IMR-90 (cell line): ENCODE measurements around the gene PHKG2. TPM values are rescaled to one million over a fixed set of nuclear protein-coding genes. Genes with fewer than 3 reads are reported as not detected.

Experiments used
- ATAC-seq: fragments of 200-7000 bp; cut with Tn5 transposase; 2 replicates; pipeline ENCODE4 v1.9.1; 2020; ENCODE audit warnings: low read depth, mild to moderate bottlenecking, moderate library complexity
- BruUV-seq: library from RNA; stranded (reverse); fragments of 400-500 nt; replicated peaks from 2 replicates; lab custom pipeline; 2021; lab: Mats Ljungman, UMichigan
- CTCF ChIA-PET: fragments of 300-600 bp; formaldehyde crosslinking; extraction: SDS; loops from one replicate; lab custom pipeline; 2021; ENCODE audit warnings: antibody characterized with exemption; lab: Yijun Ruan, JAX
- POLR2A ChIA-PET: fragments of 300-600 bp; sonication (Branson Sonifier 250); formaldehyde crosslinking; loops from one replicate; lab custom pipeline; 2022; ENCODE audit warnings: antibody characterized with exemption; ENCODE audit not compliant: unreplicated experiment; lab: Charles Lee
- DNase-seq: peaks from one replicate; pipeline ENCODE4 v3.0.0; 2013
- H2AFZ ChIP-seq: replicated peaks from 2 replicates; pipeline ENCODE3; 2013; ENCODE audit warnings: low read length, mild to moderate bottlenecking; ENCODE audit not compliant: poor library complexity
- H2AK5ac ChIP-seq: 2 replicates; pipeline ENCODE4 v1.6.1; 2013; ENCODE audit warnings: low read depth, low read length, inconsistent platforms
- H2AK9ac ChIP-seq: replicated peaks from 2 replicates; pipeline ENCODE3; 2013; ENCODE audit warnings: mild to moderate bottlenecking, low read depth, low read length, moderate library complexity; ENCODE audit not compliant: poor library complexity
- H2BK120ac ChIP-seq: 2 replicates; pipeline ENCODE4 v1.6.1; 2013; ENCODE audit warnings: low read depth, low read length, inconsistent platforms
- H2BK15ac ChIP-seq: 3 replicates; pipeline ENCODE4 v1.6.1; 2013; ENCODE audit warnings: low read depth, low read length, inconsistent platforms
- H2BK20ac ChIP-seq: 2 replicates; pipeline ENCODE4 v1.6.1; 2013; ENCODE audit warnings: low read depth, mild to moderate bottlenecking, inconsistent platforms, low read length, moderate library complexity
- H2BK5ac ChIP-seq: 2 replicates; pipeline ENCODE4 v1.6.1; 2013; ENCODE audit warnings: mild to moderate bottlenecking, low read depth, low read length, inconsistent platforms; ENCODE audit not compliant: poor library complexity, severe bottlenecking
- H3K14ac ChIP-seq: replicated peaks from 2 replicates; pipeline ENCODE4 v1.6.1; 2013; ENCODE audit warnings: low read depth, low read length, inconsistent platforms
- H3K18ac ChIP-seq: 2 replicates; pipeline ENCODE4 v1.6.1; 2013; ENCODE audit warnings: low read depth, low read length, control low read depth
- H3K23ac ChIP-seq: 2 replicates; pipeline ENCODE4 v1.6.1; 2013; ENCODE audit warnings: low read depth, low read length, inconsistent platforms
- H3K27ac ChIP-seq: 2 replicates; pipeline ENCODE4 v1.5.1; 2013; ENCODE audit warnings: mild to moderate bottlenecking, control low read depth, low read length; ENCODE audit not compliant: insufficient read depth
- H3K27me3 ChIP-seq: 2 replicates; pipeline ENCODE4 v1.6.1; 2013; ENCODE audit warnings: low read length; ENCODE audit not compliant: control insufficient read depth, insufficient read depth
- H3K36me3 ChIP-seq: 2 replicates; pipeline ENCODE4 v1.6.1; 2013; ENCODE audit warnings: low read length, mixed read lengths; ENCODE audit not compliant: control insufficient read depth, insufficient read depth
- H3K4ac ChIP-seq: 2 replicates; pipeline ENCODE4 v1.6.1; 2013; ENCODE audit warnings: low read depth, low read length, inconsistent platforms
- H3K4me1 ChIP-seq: 2 replicates; pipeline ENCODE4 v1.6.1; 2013; ENCODE audit warnings: low read length, mixed read lengths; ENCODE audit not compliant: control insufficient read depth, insufficient read depth
- H3K4me2 ChIP-seq: 2 replicates; pipeline ENCODE4 v1.6.1; 2013; ENCODE audit warnings: low read depth, mild to moderate bottlenecking, control low read depth, low read length, moderate library complexity
- H3K4me3 ChIP-seq: 2 replicates; pipeline ENCODE4 v1.5.1; 2013; ENCODE audit warnings: low read depth, mild to moderate bottlenecking, control low read depth, low read length, moderate library complexity; ENCODE audit not compliant: insufficient read depth
- H3K56ac ChIP-seq: 2 replicates; pipeline ENCODE4 v1.6.1; 2013; ENCODE audit warnings: low read length, inconsistent platforms; ENCODE audit not compliant: insufficient read depth; ENCODE audit errors: extremely low read depth
- H3K79me1 ChIP-seq, 2 experiments: 2 replicates each; pipeline ENCODE4 v1.6.1; 2013; ENCODE audit warnings: low read length in 2 of 2, inconsistent platforms in 1 of 2, low read depth in 1 of 2
- H3K9ac ChIP-seq: 2 replicates; pipeline ENCODE4 v1.6.1; 2013; ENCODE audit warnings: low read depth, low read length, control low read depth
- H3K9me1 ChIP-seq: 2 replicates; pipeline ENCODE4 v1.6.1; 2013; ENCODE audit warnings: low read length, inconsistent platforms; ENCODE audit not compliant: insufficient read depth
- H3K9me3 ChIP-seq: 2 replicates; pipeline ENCODE4 v1.6.1; 2013; ENCODE audit warnings: low read length; ENCODE audit not compliant: control insufficient read depth, insufficient read depth
- H4K20me1 ChIP-seq: 2 replicates; pipeline ENCODE4 v1.6.1; 2013; ENCODE audit warnings: low read length, inconsistent platforms; ENCODE audit not compliant: insufficient read depth
- H4K5ac ChIP-seq: 2 replicates; pipeline ENCODE4 v1.6.1; 2013; ENCODE audit warnings: mild to moderate bottlenecking, low read depth, low read length, control low read depth
- H4K8ac ChIP-seq, 2 experiments: 2 replicates each; pipeline ENCODE4 v1.6.1; 2013; ENCODE audit warnings: low read depth in 2 of 2, low read length in 2 of 2, control low read depth in 1 of 2, inconsistent platforms in 1 of 2
- H4K91ac ChIP-seq: 2 replicates; pipeline ENCODE4 v1.6.1; 2013; ENCODE audit warnings: low read depth, low read length, inconsistent platforms; ENCODE audit not compliant: insufficient read depth
- BHLHE40 ChIP-seq: fragments of 150-350 bp; IDR thresholded peaks from 2 replicates; pipeline ENCODE4 v1.6.1; 2016; ENCODE audit warnings: mild to moderate bottlenecking, low read depth, low read length
- CEBPB ChIP-seq: IDR thresholded peaks from 2 replicates; pipeline ENCODE4 v1.6.1; 2012; ENCODE audit warnings: low read depth, low read length, improper control_type of control experiment
- CHD1 ChIP-seq: IDR thresholded peaks from 2 replicates; pipeline ENCODE4 v1.6.1; 2012; ENCODE audit warnings: low read depth, low read length, improper control_type of control experiment
- FOS ChIP-seq: fragments of 150-350 bp; IDR thresholded peaks from 2 replicates; pipeline ENCODE4 v1.6.1; 2016; ENCODE audit warnings: low read depth, low read length
- MAFK ChIP-seq: IDR thresholded peaks from 2 replicates; pipeline ENCODE4 v1.6.1; 2012; ENCODE audit warnings: low read depth, low read length, improper control_type of control experiment
- MAZ ChIP-seq: IDR thresholded peaks from 2 replicates; pipeline ENCODE4 v1.6.1; 2012; ENCODE audit warnings: low read depth, mild to moderate bottlenecking, low read length, improper control_type of control experiment, moderate library complexity, borderline replicate concordance
- MXI1 ChIP-seq: IDR thresholded peaks from 2 replicates; pipeline ENCODE4 v1.6.1; 2012; ENCODE audit warnings: low read depth, mild to moderate bottlenecking, low read length, moderate library complexity, borderline replicate concordance
- NFE2L2 ChIP-seq: fragments of 150-350 bp; IDR thresholded peaks from 2 replicates; pipeline ENCODE4 v1.6.1; 2016; ENCODE audit warnings: low read depth, mild to moderate bottlenecking, low read length
- POLR2A ChIP-seq: IDR thresholded peaks from 2 replicates; pipeline ENCODE4 v1.6.1; 2012; ENCODE audit warnings: mild to moderate bottlenecking, low read depth, low read length
- RAD21 ChIP-seq: IDR thresholded peaks from 2 replicates; pipeline ENCODE4 v1.6.1; 2012; ENCODE audit warnings: low read length, improper control_type of control experiment
- RCOR1 ChIP-seq: IDR thresholded peaks from 2 replicates; pipeline ENCODE4 v1.6.1; 2012; ENCODE audit warnings: mild to moderate bottlenecking, low read length, improper control_type of control experiment; ENCODE audit not compliant: insufficient replicate concordance
- RFX5 ChIP-seq: IDR thresholded peaks from 2 replicates; pipeline ENCODE4 v1.8.0; 2012; ENCODE audit warnings: low read depth, mild to moderate bottlenecking, low read length, moderate library complexity
- SMC3 ChIP-seq: fragments of 150-350 bp; IDR thresholded peaks from 2 replicates; pipeline ENCODE4 v1.6.1; 2016; ENCODE audit warnings: low read depth, mild to moderate bottlenecking, antibody characterized with exemption, low read length, moderate library complexity
- WGBS, 2 experiments: methylation state at CpG; one replicate each; pipeline versions ENCODE4 v1.1.5 to v1.1.7; 2013; ENCODE audit warnings: missing lambda C conversion rate in 2 of 2; ENCODE audit not compliant: insufficient read length in 1 of 2; ENCODE audit errors: extremely low coverage in 2 of 2; 5-methylcytosine and 5-hydroxymethylcytosine counted together
- dilution Hi-C: fragments of 300-500 bp; cut with HindIII; formaldehyde crosslinking; loops from one replicate; pipeline ENCODE4 v1.14.3; 2018; ENCODE audit warnings: low sequenced_read_pairs; ENCODE audit not compliant: unreplicated experiment
- in situ Hi-C: fragments of 300-500 bp; cut with MboI; formaldehyde crosslinking; loops from 3 replicates; pipeline ENCODE4 v1.14.3; 2019; ENCODE audit warnings: low sequenced_read_pairs, inconsistent platforms, mixed read lengths
- intact Hi-C: fragments of 100-400 bp; cut with micrococcal nuclease; formaldehyde crosslinking; loops from 2 replicates; pipeline ENCODE4 v1.10.0; 2022
- polyA plus RNA-seq, 3 experiments: library from polyadenylated mRNA; depleted of rRNA; stranded (reverse); fragments of >200 nt; gene quantifications; 2 replicates each; pipeline ENCODE4 v1.2.3, GENCODE V29; 2012; ENCODE audit warnings: low replicate concordance in 1 of 3
- total RNA-seq: library from RNA; depleted of rRNA; stranded (reverse); fragments of >200 nt; gene quantifications from 2 replicates; pipeline ENCODE4 v1.2.3, GENCODE V29; 2012
- TF ChIP-seq, protein P1 (sequence below): fragments of 150-350 bp; IDR thresholded peaks from 2 replicates; pipeline ENCODE4 v1.6.1; 2017; ENCODE audit warnings: mild to moderate bottlenecking, antibody characterized with exemption, low read length, low read depth
- TF ChIP-seq, protein P2 (sequence below): conservative IDR thresholded peaks from 2 replicates; pipeline ENCODE4 v1.5.1; 2012; ENCODE audit warnings: mild to moderate bottlenecking, low read depth, low read length, improper control_type of control experiment
- TF ChIP-seq, protein P3 (sequence below): fragments of 150-350 bp; IDR thresholded peaks from 2 replicates; pipeline ENCODE4 v1.6.1; 2016; ENCODE audit warnings: low read depth, mild to moderate bottlenecking, low read length, moderate library complexity, borderline replicate concordance

PHKG2 gene
- total and polyA plus RNA-seq, 2 of the 4 experiments (the other 2 are of a cell fraction): 26.0 to 38.9 TPM

DNA sequence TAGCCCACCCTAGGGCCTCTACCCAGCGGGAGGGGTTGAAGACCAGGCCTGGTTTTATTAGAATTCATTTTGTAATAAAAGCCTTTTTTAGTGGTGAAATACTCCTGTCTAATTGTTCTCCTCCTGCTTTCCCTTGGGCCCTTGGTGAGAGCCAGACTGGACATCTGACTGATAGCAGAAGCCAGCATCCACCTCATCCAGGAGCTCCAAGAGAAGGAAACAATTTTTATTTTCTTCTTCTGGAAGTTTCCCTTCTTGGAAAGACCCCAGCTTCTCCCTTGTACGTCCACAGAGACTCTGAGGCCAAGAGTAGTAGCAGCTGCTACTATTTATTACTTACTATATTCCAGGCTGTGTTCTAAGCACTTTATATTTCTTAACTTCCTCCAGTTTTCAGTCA is 4.0 kb upstream of the PHKG2 start:
- CTCF ChIA-PET: no interaction called here

More for the DNA sequence above, 4.0 kb upstream of the PHKG2 start:
- H3K4ac ChIP-seq: no peak overlapping the region
- no peak overlapping the region for H4K5ac ChIP-seq
- TF ChIP-seq FOS: no peak
- TF ChIP-seq BHLHE40: no peak
- TF ChIP-seq, protein P1, sequence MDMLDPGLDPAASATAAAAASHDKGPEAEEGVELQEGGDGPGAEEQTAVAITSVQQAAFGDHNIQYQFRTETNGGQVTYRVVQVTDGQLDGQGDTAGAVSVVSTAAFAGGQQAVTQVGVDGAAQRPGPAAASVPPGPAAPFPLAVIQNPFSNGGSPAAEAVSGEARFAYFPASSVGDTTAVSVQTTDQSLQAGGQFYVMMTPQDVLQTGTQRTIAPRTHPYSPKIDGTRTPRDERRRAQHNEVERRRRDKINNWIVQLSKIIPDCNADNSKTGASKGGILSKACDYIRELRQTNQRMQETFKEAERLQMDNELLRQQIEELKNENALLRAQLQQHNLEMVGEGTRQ: no peak
- TF ChIP-seq SMC3: no peak
- no peak for TF ChIP-seq CHD1
- no peak for TF ChIP-seq MAZ
- no peak for TF ChIP-seq RFX5
- TF ChIP-seq, protein P2, sequence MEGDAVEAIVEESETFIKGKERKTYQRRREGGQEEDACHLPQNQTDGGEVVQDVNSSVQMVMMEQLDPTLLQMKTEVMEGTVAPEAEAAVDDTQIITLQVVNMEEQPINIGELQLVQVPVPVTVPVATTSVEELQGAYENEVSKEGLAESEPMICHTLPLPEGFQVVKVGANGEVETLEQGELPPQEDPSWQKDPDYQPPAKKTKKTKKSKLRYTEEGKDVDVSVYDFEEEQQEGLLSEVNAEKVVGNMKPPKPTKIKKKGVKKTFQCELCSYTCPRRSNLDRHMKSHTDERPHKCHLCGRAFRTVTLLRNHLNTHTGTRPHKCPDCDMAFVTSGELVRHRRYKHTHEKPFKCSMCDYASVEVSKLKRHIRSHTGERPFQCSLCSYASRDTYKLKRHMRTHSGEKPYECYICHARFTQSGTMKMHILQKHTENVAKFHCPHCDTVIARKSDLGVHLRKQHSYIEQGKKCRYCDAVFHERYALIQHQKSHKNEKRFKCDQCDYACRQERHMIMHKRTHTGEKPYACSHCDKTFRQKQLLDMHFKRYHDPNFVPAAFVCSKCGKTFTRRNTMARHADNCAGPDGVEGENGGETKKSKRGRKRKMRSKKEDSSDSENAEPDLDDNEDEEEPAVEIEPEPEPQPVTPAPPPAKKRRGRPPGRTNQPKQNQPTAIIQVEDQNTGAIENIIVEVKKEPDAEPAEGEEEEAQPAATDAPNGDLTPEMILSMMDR: no peak
- no peak for TF ChIP-seq POLR2A
- TF ChIP-seq MAFK: no peak
- TF ChIP-seq, protein P3, sequence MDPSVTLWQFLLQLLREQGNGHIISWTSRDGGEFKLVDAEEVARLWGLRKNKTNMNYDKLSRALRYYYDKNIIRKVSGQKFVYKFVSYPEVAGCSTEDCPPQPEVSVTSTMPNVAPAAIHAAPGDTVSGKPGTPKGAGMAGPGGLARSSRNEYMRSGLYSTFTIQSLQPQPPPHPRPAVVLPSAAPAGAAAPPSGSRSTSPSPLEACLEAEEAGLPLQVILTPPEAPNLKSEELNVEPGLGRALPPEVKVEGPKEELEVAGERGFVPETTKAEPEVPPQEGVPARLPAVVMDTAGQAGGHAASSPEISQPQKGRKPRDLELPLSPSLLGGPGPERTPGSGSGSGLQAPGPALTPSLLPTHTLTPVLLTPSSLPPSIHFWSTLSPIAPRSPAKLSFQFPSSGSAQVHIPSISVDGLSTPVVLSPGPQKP: no peak
- no peak for TF ChIP-seq RAD21
- no peak for TF ChIP-seq CEBPB
- TF ChIP-seq NFE2L2: no peak
- no peak for TF ChIP-seq MXI1
- TF ChIP-seq RCOR1: no peak
- H3K23ac ChIP-seq: no peak overlapping the region
- H3K18ac ChIP-seq: no peak overlapping the region
- peaks cover 12 to 44% of the 10 kb centered on the region in 2 experiments for H3K79me1 ChIP-seq
- dilution Hi-C loops (no loop called here), intact Hi-C loops (no loop called here), in situ Hi-C loops (no loop called here)
- H2BK20ac ChIP-seq: no peak overlapping the region
- no peak overlapping the region for H3K4me2 ChIP-seq
- ATAC-seq: no peak
- WGBS, 2 experiments: no CpG with 5 or more reads among the region's 2 CpGs
- no peak overlapping the region for H2BK15ac ChIP-seq
- H3K56ac ChIP-seq: no peak overlapping the region
- H2AK9ac ChIP-seq: no peak overlapping the region
- H2BK5ac ChIP-seq: no peak overlapping the region
- H4K91ac ChIP-seq: no peak overlapping the region
- peaks cover 14% of the 10 kb centered on the region for H3K4me1 ChIP-seq
- no peak overlapping the region for H3K4me3 ChIP-seq
- peaks cover 19% of the 10 kb centered on the region for H3K9me1 ChIP-seq
- H3K27ac ChIP-seq: no peak overlapping the region
- H3K14ac ChIP-seq: no peak overlapping the region
- H3K9me3 ChIP-seq: no peaks in the 10 kb centered on the region
- no peak overlapping the region for H3K9ac ChIP-seq
- no peak overlapping the region for H2BK120ac ChIP-seq
- H2AK5ac ChIP-seq: no peak overlapping the region
- BruUV-seq: no TSS peak
- POLR2A ChIA-PET: no interaction called here
- no peaks in the 10 kb centered on the region for H3K27me3 ChIP-seq
- peaks cover 18% of the 10 kb centered on the region for H3K36me3 ChIP-seq
- H4K8ac ChIP-seq: no peak overlapping the region
- no peak overlapping the region for H2AFZ ChIP-seq
- no peak for DNase-seq
- peaks cover 4% of the 10 kb centered on the region; the same call in 1 of the 2 replicates for H4K20me1 ChIP-seq
